ENCODE results near the gene CCDC188. TPM values are rescaled to one million over a fixed set of nuclear protein-coding genes. Genes with fewer than 3 reads are reported as not detected.

CCDC188 gene
- total and polyA plus RNA-seq, 2 donors (not counting 1 experiment from before 2014, with no cell fraction given): not detected

DNA sequence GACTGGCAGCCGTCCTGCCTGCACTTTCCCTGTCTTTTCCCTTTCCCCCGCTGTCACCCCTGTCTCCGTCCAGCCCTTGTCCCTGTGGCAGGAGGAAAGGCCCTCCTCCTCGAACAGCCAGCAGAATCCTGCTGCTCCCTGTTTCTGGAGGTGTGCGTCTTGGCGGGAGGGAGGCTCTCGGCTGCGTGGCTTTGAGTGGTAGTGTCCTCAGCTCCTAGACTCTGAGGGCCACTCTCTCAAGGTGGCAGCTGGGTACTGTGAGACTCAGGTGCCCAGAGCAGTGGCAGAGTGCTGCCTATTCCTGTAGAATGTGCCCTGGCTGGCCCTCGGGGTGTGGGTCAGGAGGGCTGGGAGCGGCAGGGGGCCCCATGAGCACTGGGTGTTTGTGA, 44.0 kb downstream of the CCDC188 start:
- Mint-ChIP-seq H3K4me3 (no peak overlapping the region), H3K27ac (no peak overlapping the region), H3K4me1 (peaks cover 9% of the 10 kb centered on the region), H3K27me3 (no peaks in the 10 kb centered on the region), H3K9me3 (ENCODE audit: insufficient read depth) (no peaks in the 10 kb centered on the region)
- H3K9me3 ChIP-seq (ENCODE audit: control extremely low read depth in 1 of 3, control insufficient read depth in 2 of 3, insufficient read depth in 1 of 3, low read length in 2 of 3): no peaks in the 10 kb centered on the region
- POLR2A ChIA-PET: no interaction called here
- TF ChIP-seq CTCF (IDR thresholded peaks at IDR 0.05) (no peak), EZH2 (IDR thresholded peaks at IDR 0.05; ENCODE audit: borderline replicate concordance, insufficient read depth, low read depth, low read length, poor library complexity, severe bottlenecking) (no peak)
- intact Hi-C loops (cut with micrococcal nuclease): no loop called here
- 94% methylated on average over 7 of the region's 10 CpGs for WGBS (ENCODE audit: insufficient coverage)
- peaks cover 0 to 6% of the 10 kb centered on the region in 2 donors for H3K4me1 ChIP-seq (ENCODE audit: control insufficient read depth in 2 of 2, insufficient read depth in 2 of 2, low read length in 2 of 2)
- no peak overlapping the region for H3K9ac ChIP-seq (ENCODE audit: low read length)
- peaks cover 0 to 41% of the 10 kb centered on the region in 2 experiments for H3K36me3 ChIP-seq (replicated peaks in 1 of 2; ENCODE audit: control extremely low read depth in 1 of 2, control insufficient read depth in 1 of 2, extremely low read depth in 1 of 2, insufficient read depth in 2 of 2, low read length in 1 of 2)
- DNase-seq (no peak), ATAC-seq (ENCODE audit: low read depth) (no peak)
- H3K79me2 ChIP-seq (ENCODE audit: control insufficient read depth, insufficient read depth, low read length): no peaks in the 10 kb centered on the region
- no peak overlapping the region for H2AFZ ChIP-seq (ENCODE audit: insufficient read depth, low read depth, low read length, poor library complexity, severe bottlenecking)
- H3K4me3 ChIP-seq (ENCODE audit: control extremely low read depth in 1 of 5, extremely low read depth in 1 of 5, insufficient read depth in 1 of 5, low read depth in 2 of 5, low read length in 4 of 5): no peak overlapping the region
- H4K20me1 ChIP-seq (ENCODE audit: control insufficient read depth, insufficient read depth, low read length, poor library complexity, severe bottlenecking): no peaks in the 10 kb centered on the region
- no peak overlapping the region for H3K4me2 ChIP-seq (replicated peaks; ENCODE audit: low read depth, low read length, poor library complexity, severe bottlenecking)
- CTCF ChIA-PET: no interaction called here
- no peaks in the 10 kb centered on the region for H3K27me3 ChIP-seq (replicated peaks in 1 of 4; ENCODE audit: control extremely low read depth in 1 of 4, control insufficient read depth in 3 of 4, insufficient read depth in 4 of 4, low read length in 3 of 4)
- no peak overlapping the region for H3K27ac ChIP-seq (ENCODE audit: low read length in 2 of 2)

GRCh38 chr22:20106205-20106848, 44.5 kb downstream of the CCDC188 start:
- Histone ChIP-seq H3K4me3 (ENCODE audit: control extremely low read depth in 1 of 5, extremely low read depth in 1 of 5, insufficient read depth in 1 of 5, low read depth in 2 of 5, low read length in 4 of 5) (no peak overlapping the region), H3K4me2 (replicated peaks; ENCODE audit: low read depth, low read length, poor library complexity, severe bottlenecking) (no peak overlapping the region), H3K4me1 (ENCODE audit: control insufficient read depth in 2 of 2, insufficient read depth in 2 of 2, low read length in 2 of 2) (peaks cover 0 to 2% of the 10 kb centered on the region in 2 donors), H2AFZ (ENCODE audit: insufficient read depth, low read depth, low read length, poor library complexity, severe bottlenecking) (no peak overlapping the region), H4K20me1 (ENCODE audit: control insufficient read depth, insufficient read depth, low read length, poor library complexity, severe bottlenecking) (no peaks in the 10 kb centered on the region), H3K79me2 (ENCODE audit: control insufficient read depth, insufficient read depth, low read length) (no peaks in the 10 kb centered on the region), H3K27ac (ENCODE audit: low read length in 2 of 2) (no peak overlapping the region), H3K9me3 (ENCODE audit: control extremely low read depth in 1 of 3, control insufficient read depth in 2 of 3, insufficient read depth in 1 of 3, low read length in 2 of 3) (no peaks in the 10 kb centered on the region), H3K27me3 (replicated peaks in 1 of 4; ENCODE audit: control extremely low read depth in 1 of 4, control insufficient read depth in 3 of 4, insufficient read depth in 4 of 4, low read length in 3 of 4) (no peaks in the 10 kb centered on the region), H3K36me3 (replicated peaks in 1 of 2; ENCODE audit: control extremely low read depth in 1 of 2, control insufficient read depth in 1 of 2, extremely low read depth in 1 of 2, insufficient read depth in 2 of 2, low read length in 1 of 2) (peaks cover 0 to 42% of the 10 kb centered on the region in 2 experiments), H3K9ac (ENCODE audit: low read length) (no peak overlapping the region)
- no peaks in the 10 kb centered on the region for H3K27me3 Mint-ChIP-seq
- POLR2A ChIA-PET: no interaction called here
- WGBS (ENCODE audit: insufficient coverage): 93% methylated on average over 20 of the region's 20 CpGs
- no peaks in the 10 kb centered on the region for H3K9me3 Mint-ChIP-seq (ENCODE audit: insufficient read depth)
- H3K27ac Mint-ChIP-seq: no peak overlapping the region
- no peak overlapping the region for H3K4me3 Mint-ChIP-seq
- TF ChIP-seq CTCF (IDR thresholded peaks at IDR 0.05): no peak
- no peak for TF ChIP-seq EZH2 (IDR thresholded peaks at IDR 0.05; ENCODE audit: borderline replicate concordance, insufficient read depth, low read depth, low read length, poor library complexity, severe bottlenecking)
- no peak for ATAC-seq (ENCODE audit: low read depth)
- DNase-seq: no peak
- intact Hi-C loops (cut with micrococcal nuclease): no loop called here
- CTCF ChIA-PET: interaction anchor here (1.0 kb wide), 1 partner anchor 16 kb away, joined by 4 read pairs; no protein-coding TSS in a partner anchor
- H3K4me1 Mint-ChIP-seq: peaks cover 7% of the 10 kb centered on the region
